GM12878 (cell line): Measurements from ENCODE around the gene SAMD4A. TPM values are rescaled to one million over a fixed set of nuclear protein-coding genes. Genes with fewer than 3 reads are reported as not detected.

Source experiments
- ATAC-seq: fragments of 200-7000 bp; cut with Tn5 transposase; 3 replicates; pipeline ENCODE4 v1.9.1; 2020; ENCODE audit warnings: mild to moderate bottlenecking, moderate library complexity
- BruUV-seq: library from RNA; stranded (reverse); fragments of 400-500 nt; replicated peaks from 2 replicates; lab custom pipeline; 2021; lab: Mats Ljungman, UMichigan
- CTCF ChIA-PET: fragments of 300-600 bp; sonication (Branson Sonifier 250); formaldehyde crosslinking; extraction: SDS; loops from one replicate; lab custom pipeline; 2021; ENCODE audit warnings: inconsistent platforms; lab: Yijun Ruan, JAX
- POLR2A ChIA-PET: fragments of 350-600 bp; formaldehyde crosslinking; extraction: SDS; loops from one replicate; lab custom pipeline; 2021; ENCODE audit warnings: inconsistent platforms; lab: Charles Lee
- RAD21 ChIA-PET: fragments of 300-600 bp; sonication (Branson Sonifier 250); formaldehyde crosslinking; loops from one replicate; lab custom pipeline; 2023; ENCODE audit warnings: antibody characterized with exemption; ENCODE audit not compliant: unreplicated experiment; lab: Charles Lee
- SMC1A ChIA-PET: fragments of 300-600 bp; sonication (Branson Sonifier 250); formaldehyde crosslinking; loops from one replicate; lab custom pipeline; 2023; ENCODE audit not compliant: unreplicated experiment, uncharacterized antibody; lab: Charles Lee
- DNase-seq: peaks from one replicate; pipeline ENCODE4 v3.0.0-alpha.2; 2011; ENCODE audit warnings: low read depth, low spot score
- FAIRE-seq: peaks from 3 replicates; lab custom pipeline; 2011; peaks lifted over from hg19 to GRCh38; lab: Jason Lieb, UNC
- H2AFZ ChIP-seq: 2 replicates; pipeline ENCODE4 v1.6.0; 2011; ENCODE audit warnings: low read depth, low read length, control low read depth; ENCODE audit not compliant: control insufficient read depth
- H3K27ac ChIP-seq: 2 replicates; pipeline ENCODE4 v1.5.1; 2011; ENCODE audit warnings: control low read depth; ENCODE audit not compliant: control insufficient read depth, insufficient read depth
- H3K27me3 ChIP-seq, 2 experiments: replicated peaks in 1 of 2; 2 replicates each; pipeline versions ENCODE4 v1.6.0 to v1.6.1; 2011; ENCODE audit warnings: low read length in 1 of 2; ENCODE audit not compliant: control insufficient read depth in 2 of 2, insufficient read depth in 2 of 2
- H3K36me3 ChIP-seq, 2 experiments: 2 replicates each; pipeline ENCODE4 v1.5.1; 2011; ENCODE audit warnings: low read length in 1 of 2; ENCODE audit not compliant: control insufficient read depth in 2 of 2, insufficient read depth in 2 of 2
- H3K4me1 ChIP-seq: 2 replicates; pipeline ENCODE4 v1.6.1; 2011; ENCODE audit warnings: mild to moderate bottlenecking, low read length, moderate library complexity, mixed read lengths; ENCODE audit not compliant: control insufficient read depth, insufficient read depth
- H3K4me2 ChIP-seq: 2 replicates; pipeline ENCODE4 v1.6.0; 2011; ENCODE audit warnings: control low read depth; ENCODE audit not compliant: control insufficient read depth, insufficient read depth
- H3K4me3 ChIP-seq: fragments of 200-600 bp; sonication (generic); 2 replicates; pipeline ENCODE4 v1.5.1; 2016
- H3K79me2 ChIP-seq: 2 replicates; pipeline ENCODE4 v1.6.0; 2011; ENCODE audit warnings: low read length; ENCODE audit not compliant: control insufficient read depth, insufficient read depth
- H3K9ac ChIP-seq: 2 replicates; pipeline ENCODE4 v1.8.0; 2011; ENCODE audit warnings: low read length, control low read depth, mixed read lengths; ENCODE audit not compliant: control insufficient read depth, insufficient read depth
- H3K9me3 ChIP-seq: replicated peaks from 3 replicates; pipeline ENCODE4 v1.5.1; 2011; ENCODE audit warnings: mild to moderate bottlenecking, low read length; ENCODE audit not compliant: control insufficient read depth, insufficient read depth
- H4K20me1 ChIP-seq: 2 replicates; pipeline ENCODE4 v1.6.0; 2011; ENCODE audit not compliant: control insufficient read depth, insufficient read depth
- BACH1 ChIP-seq: fragments of 450-650 bp; IDR thresholded peaks from 2 replicates; pipeline ENCODE4 v1.6.1; 2017; ENCODE audit warnings: mild to moderate bottlenecking, borderline replicate concordance
- BMI1 ChIP-seq: fragments of 450-650 bp; IDR thresholded peaks from 2 replicates; pipeline ENCODE4 v1.6.1; 2016; ENCODE audit warnings: mild to moderate bottlenecking, moderate library complexity, borderline replicate concordance
- CBFB ChIP-seq: IDR thresholded peaks from 2 replicates; pipeline ENCODE4 v1.6.1; 2016; ENCODE audit warnings: antibody characterized with exemption, low read depth
- CHD4 ChIP-seq: fragments of 200-600 bp; sonication (generic); IDR thresholded peaks from 2 replicates; pipeline ENCODE4 v1.6.1; 2016; ENCODE audit warnings: mild to moderate bottlenecking
- ETV6 ChIP-seq, 2 experiments: fragments of 450-650 bp in 1 of 2; IDR thresholded peaks in 1 of 2; conservative IDR thresholded peaks in 1 of 2; 2 replicates each; pipeline ENCODE4 v1.6.1; 2014; ENCODE audit warnings: antibody characterized with exemption in 1 of 2, borderline replicate concordance in 1 of 2, low read depth in 1 of 2, mild to moderate bottlenecking in 1 of 2, moderate library complexity in 1 of 2
- HDGF ChIP-seq: fragments of 450-650 bp; IDR thresholded peaks from 2 replicates; pipeline ENCODE4 v1.6.1; 2016; ENCODE audit warnings: antibody characterized with exemption
- HSF1 ChIP-seq: fragments of 150-350 bp; IDR thresholded peaks from 2 replicates; pipeline ENCODE4 v1.6.1; 2014; ENCODE audit warnings: mild to moderate bottlenecking, low read depth, low read length
- JUND ChIP-seq: IDR thresholded peaks from 2 replicates; pipeline ENCODE4 v1.6.1; 2012; ENCODE audit warnings: low read depth, mild to moderate bottlenecking, low read length, improper control_type of control experiment, moderate library complexity
- MXI1 ChIP-seq: fragments of 150-350 bp; IDR thresholded peaks from 2 replicates; pipeline ENCODE4 v1.6.1; 2011; ENCODE audit warnings: low read depth, mild to moderate bottlenecking, inconsistent platforms, low read length, improper control_type of control experiment
- NFYB ChIP-seq: IDR thresholded peaks from 2 replicates; pipeline ENCODE4 v1.6.1; 2011; ENCODE audit warnings: low read depth, mild to moderate bottlenecking, low read length, improper control_type of control experiment, moderate library complexity; ENCODE audit not compliant: insufficient read depth
- NRF1 ChIP-seq: conservative IDR thresholded peaks from 2 replicates; pipeline ENCODE4 v1.6.1; 2011; ENCODE audit warnings: mild to moderate bottlenecking, low read depth, low read length, improper control_type of control experiment
- RAD51 ChIP-seq: fragments of 450-650 bp; IDR thresholded peaks from 2 replicates; pipeline ENCODE4 v1.6.1; 2016; ENCODE audit warnings: moderate library complexity, mild to moderate bottlenecking, inconsistent platforms
- SMAD1 ChIP-seq: fragments of 450-650 bp; IDR thresholded peaks from 2 replicates; pipeline ENCODE4 v1.6.1; 2018; ENCODE audit warnings: mild to moderate bottlenecking, low read depth; ENCODE audit not compliant: partially characterized antibody
- TCF12 ChIP-seq: IDR thresholded peaks from 2 replicates; pipeline ENCODE4 v1.6.1; 2011; ENCODE audit warnings: low read depth, mild to moderate bottlenecking, low read length
- ZNF207 ChIP-seq: fragments of 450-650 bp; IDR thresholded peaks from 2 replicates; pipeline ENCODE4 v1.6.1; 2014; ENCODE audit warnings: antibody characterized with exemption, mild to moderate bottlenecking, borderline replicate concordance
- ZNF592 ChIP-seq: fragments of 450-650 bp; IDR thresholded peaks from 2 replicates; pipeline ENCODE4 v1.6.1; 2017; ENCODE audit warnings: mild to moderate bottlenecking, moderate library complexity
- whole genome bisulfite sequencing: methylation state at CpG from one replicate; pipeline ENCODE4 v1.1.6; 2016; ENCODE audit warnings: low lambda C conversion rate; ENCODE audit not compliant: insufficient replicate concordance, insufficient coverage; ENCODE audit errors: missing lambda C conversion rate; 5-methylcytosine and 5-hydroxymethylcytosine counted together
- in situ Hi-C: fragments of 300-500 bp; cut with MboI; formaldehyde crosslinking; loops from 9 replicates; pipeline ENCODE4 v1.14.3; 2018; ENCODE audit warnings: mixed read lengths
- intact Hi-C: fragments of 100-400 bp; cut with micrococcal nuclease; formaldehyde crosslinking; loops from one replicate; pipeline ENCODE4 v1.14.2; 2022; ENCODE audit not compliant: unreplicated experiment
- polyA plus RNA-seq, 11 experiments: library from polyadenylated mRNA; depleted of rRNA in 4 of 11; unstranded in 6 of 11; stranded (reverse) in 5 of 11; fragments of >200 nt; fragmentation: Nextera tagmentation in 4 of 11; fragmentation: Illumina TruSeq in 1 of 11; extraction: Ambion mirVana in 4 of 11; extraction: Trizol in 1 of 11; gene quantifications; 1 replicate in 1 of 11; 2 replicates in 10 of 11; pipeline versions ENCODE4 v1.2.1 to v1.2.3, GENCODE V29; 2011 to 2016; ENCODE audit warnings: inconsistent platforms in 2 of 11, missing spikeins in 2 of 11, low read depth in 1 of 11
- total RNA-seq, 4 experiments: library from RNA; depleted of rRNA in 3 of 4; stranded (reverse); fragments of >200 nt in 3 of 4; fragmentation: Illumina TruSeq in 1 of 4; extraction: Trizol in 1 of 4; gene quantifications; 2 replicates each; pipeline versions ENCODE4 v1.2.1 to v1.2.3, GENCODE V29; 2013 to 2021
- TF ChIP-seq, protein P1 (sequence below): IDR thresholded peaks from 2 replicates; pipeline ENCODE4 v1.6.1; 2012; ENCODE audit warnings: low read depth, low read length, improper control_type of control experiment

Gene SAMD4A
- total and polyA plus RNA-seq, 10 of the 15 experiments (the other 5 are each of a cell fraction or from before 2014, with no cell fraction given): 0.05 to 0.56 (median 0.31) TPM

GRCh38 chr14:54606178-54606577, 39.2 kb downstream of the SAMD4A start:
- DNase-seq (no peak), FAIRE-seq (no peak), ATAC-seq (no peak)
- Histone ChIP-seq H3K4me3 (no peak overlapping the region), H3K27ac (no peak overlapping the region), H3K36me3 (no peaks in the 10 kb centered on the region), H3K9ac (no peak overlapping the region), H3K27me3 (no peaks in the 10 kb centered on the region), H4K20me1 (no peaks in the 10 kb centered on the region), H3K79me2 (no peaks in the 10 kb centered on the region), H3K9me3 (no peaks in the 10 kb centered on the region), H3K4me2 (no peak overlapping the region), H3K4me1 (no peaks in the 10 kb centered on the region), H2AFZ (no peak overlapping the region)
- CTCF ChIA-PET: no interaction called here
- SMC1A ChIA-PET: no interaction called here
- intact Hi-C loops (no loop called here), in situ Hi-C loops (no loop called here)
- POLR2A ChIA-PET: no interaction called here
- BruUV-seq: no TSS peak
- RAD21 ChIA-PET: no interaction called here
- WGBS: 87% methylated on average over 10 of the region's 10 CpGs
- TF ChIP-seq RAD51: no peak
- no peak for TF ChIP-seq NRF1
- no peak for TF ChIP-seq CHD4
- no peak for TF ChIP-seq HSF1
- TF ChIP-seq BMI1: no peak
- TF ChIP-seq TCF12: no peak
- no peak for TF ChIP-seq MXI1
- TF ChIP-seq BACH1: no peak
- TF ChIP-seq HDGF: no peak
- TF ChIP-seq NFYB: no peak
- no peak for TF ChIP-seq ETV6 (conservative IDR thresholded peaks at IDR 0.05 in 1 of 2, IDR thresholded peaks at IDR 0.05 in 1 of 2; ENCODE audit: borderline replicate concordance in 1 of 2, low read depth in 1 of 2)
- no peak for TF ChIP-seq JUND
- TF ChIP-seq CBFB: no peak
- TF ChIP-seq ZNF592: no peak
- no peak for TF ChIP-seq SMAD1
- no peak for TF ChIP-seq ZNF207
- TF ChIP-seq, protein P1, sequence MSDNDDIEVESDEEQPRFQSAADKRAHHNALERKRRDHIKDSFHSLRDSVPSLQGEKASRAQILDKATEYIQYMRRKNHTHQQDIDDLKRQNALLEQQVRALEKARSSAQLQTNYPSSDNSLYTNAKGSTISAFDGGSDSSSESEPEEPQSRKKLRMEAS: no peak
